ENCODE measurements around the gene PPP1R1A. TPM values are rescaled to one million over a fixed set of nuclear protein-coding genes. Genes with fewer than 3 reads are reported as not detected.

Gene PPP1R1A
- polyA plus RNA-seq, 3 donors = 54.6 to 61.5 (median 60.7) TPM

GRCh38 chr12:54544743-54545142 lies 43.7 kb downstream of the PPP1R1A start:
- DNase-seq = no peak

DNA sequence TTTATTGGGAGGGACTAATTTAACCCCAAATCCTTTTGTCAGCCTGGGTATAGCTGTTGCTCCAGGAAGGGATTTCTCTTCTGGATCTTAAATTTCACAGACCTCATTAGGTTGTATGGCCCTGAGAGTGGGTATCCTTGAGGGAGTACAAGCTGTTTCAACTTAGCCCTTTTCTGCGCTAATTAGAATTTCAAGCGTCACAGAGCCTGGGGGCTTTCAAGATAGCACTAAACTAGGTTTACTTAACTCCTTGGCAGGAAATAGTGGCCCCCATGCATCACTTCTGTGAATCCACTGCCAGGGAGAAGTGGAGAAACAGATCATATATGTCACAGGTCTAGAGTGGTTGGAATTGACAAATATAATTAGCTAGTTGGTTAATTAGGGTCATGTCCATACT lies 44.9 kb downstream of the PPP1R1A start:
- no peak for DNase-seq

GRCh38 chr12:54541751-54542290 lies 46.6 kb downstream of the PPP1R1A start:
- no peak for DNase-seq

GRCh38 chr12:54538136-54538700 lies 50.2 kb downstream of the PPP1R1A start:
- no peak for DNase-seq

DNA sequence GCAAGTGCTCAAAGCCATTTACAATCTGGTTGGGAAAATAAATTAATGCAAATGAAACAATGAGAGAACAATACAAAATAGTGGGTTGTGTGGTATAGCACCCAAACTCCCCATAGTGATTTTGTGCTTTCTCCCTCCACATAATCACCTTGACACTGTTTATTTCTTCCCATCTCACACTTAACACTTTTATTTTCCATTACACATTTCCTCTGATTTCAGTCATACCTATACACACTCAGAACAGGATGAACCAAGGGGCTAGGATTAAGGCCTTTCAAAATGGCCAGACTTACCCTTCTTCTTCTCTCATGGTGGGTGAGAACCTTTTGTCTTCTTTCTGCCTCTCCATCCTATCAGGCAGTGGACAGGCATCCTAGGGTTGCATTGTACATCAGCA lies 53.0 kb downstream of the PPP1R1A start:
- DNase-seq = no peak

GRCh38 chr12:54529581-54529980 lies 58.9 kb downstream of the PPP1R1A start:
- no peak for DNase-seq

Other genes with a start within 250 kb of the PPP1R1A start
- gene GPR84, start 224.2 kb downstream of the PPP1R1A start, polyA plus RNA-seq (ENCODE audit: insufficient read length in 3 of 3) = under 1 TPM; 0.16 to 0.24 (median 0.19) TPM
- 10 to 100 TPM; 11.9 to 14.6 (median 13.0) TPM for gene ZNF385A, start 203.9 kb downstream of the PPP1R1A start, polyA plus RNA-seq (ENCODE audit: insufficient read length in 3 of 3)
- gene ITGA5, start 169.4 kb downstream of the PPP1R1A start, polyA plus RNA-seq (ENCODE audit: insufficient read length in 3 of 3) = 10 to 100 TPM; 40.1 to 50.0 (median 46.8) TPM
- gene GTSF1, start 115.1 kb downstream of the PPP1R1A start, polyA plus RNA-seq (ENCODE audit: insufficient read length in 3 of 3) = 1 to 10 TPM in 1 of 3 donors, not detected in 2; 2.4 TPM
- gene NCKAP1L, start 90.9 kb downstream of the PPP1R1A start, polyA plus RNA-seq (ENCODE audit: insufficient read length in 3 of 3) = 1 to 10 TPM; 2.8 to 4.1 (median 3.4) TPM
- gene PDE1B, start 39.1 kb downstream of the PPP1R1A start, polyA plus RNA-seq (ENCODE audit: insufficient read length in 3 of 3) = 1 to 10 TPM; 7.9 to 9.8 (median 9.3) TPM
- gene LACRT, start 46.2 kb upstream of the PPP1R1A start, polyA plus RNA-seq (ENCODE audit: insufficient read length in 3 of 3) = not detected
- gene DCD, start 59.7 kb upstream of the PPP1R1A start, polyA plus RNA-seq (ENCODE audit: insufficient read length in 3 of 3) = not detected